GM12875 (cell line): ENCODE measurements around the gene PPP1R12C.

ENCODE experiments used
- H3K4me3 ChIP-seq: one replicate; pipeline ENCODE4 v1.5.1; 2011; ENCODE audit warnings: low read depth, low read length, control low read depth
- CTCF ChIP-seq: IDR thresholded peaks from 2 replicates; pipeline ENCODE4 v1.5.1; 2011; ENCODE audit warnings: low read depth, mild to moderate bottlenecking, control low read depth, inconsistent platforms, low read length, moderate library complexity, borderline replicate concordance; ENCODE audit not compliant: insufficient read depth

PPP1R12C gene

GRCh38 chr19:55098716-55099556 lies 18.5 kb downstream of the PPP1R12C start:
- TF ChIP-seq CTCF = 0 out of 2 replicates have a peak, but pooled peaks have one; percentile 2
- H3K4me3 ChIP-seq = no peak overlapping the region

GRCh38 chr19:55097864-55098715 lies 19.3 kb downstream of the PPP1R12C start:
- H3K4me3 ChIP-seq = no peak overlapping the region
- TF ChIP-seq CTCF = no peak

- TF ChIP-seq CTCF = no peak
- no peak overlapping the region for H3K4me3 ChIP-seq
These were observed 21.3 kb downstream of the PPP1R12C start for GRCh38 chr19:55096061-55096701.

GRCh38 chr19:55095260-55096060 lies 22.0 kb downstream of the PPP1R12C start:
- no peak for TF ChIP-seq CTCF
- H3K4me3 ChIP-seq = no peak overlapping the region

GRCh38 chr19:55094456-55095259 lies 22.8 kb downstream of the PPP1R12C start:
- TF ChIP-seq CTCF = no peak
- no peak overlapping the region for H3K4me3 ChIP-seq
